ENCODE data around the gene RNF128.

DNA sequence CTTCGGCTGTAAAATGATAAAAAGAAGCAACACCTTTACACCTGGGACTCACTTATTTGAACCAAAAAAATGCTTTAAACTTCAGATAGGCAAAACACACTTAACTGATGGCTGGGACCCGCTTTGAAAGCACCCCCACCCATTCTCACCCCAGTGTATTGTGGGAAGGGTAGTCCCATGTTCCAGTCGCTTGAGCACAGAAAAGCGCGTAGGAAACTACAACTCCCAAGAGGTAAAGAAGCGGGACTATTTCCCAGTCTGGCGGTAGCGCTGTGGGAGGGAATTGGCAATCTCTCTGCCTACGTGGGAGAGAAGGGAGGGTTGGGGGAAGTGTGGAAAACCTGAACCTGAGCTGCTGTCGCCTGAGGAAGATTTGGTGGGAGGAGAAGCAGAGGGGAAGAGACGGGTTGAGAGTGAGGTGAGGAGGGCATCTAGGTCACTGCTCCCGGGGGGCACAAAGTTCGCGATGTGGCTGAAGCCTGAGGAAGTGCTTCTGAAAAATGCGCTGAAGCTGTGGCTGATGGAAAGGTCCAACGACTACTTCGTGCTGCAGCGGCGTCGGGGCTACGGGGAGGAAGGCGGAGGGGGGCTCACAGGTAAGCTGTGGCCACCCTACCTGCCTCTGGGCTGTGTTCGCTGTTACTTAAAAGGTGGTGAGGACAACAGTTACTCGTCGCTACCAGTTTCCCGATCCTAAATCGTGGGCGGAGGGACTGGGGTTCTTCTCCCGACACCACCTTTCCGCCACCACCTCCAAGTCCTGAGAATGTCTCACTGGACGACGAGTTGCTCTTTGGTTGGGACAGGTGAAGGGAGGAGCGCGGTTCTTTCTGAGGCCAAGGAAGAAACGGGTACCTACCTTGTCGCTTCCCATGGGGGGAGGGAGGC is 76.1 kb downstream of the RNF128 start, which contains the start of gene TBC1D8B:
- TF ChIP-seq EZH2 (IDR thresholded peaks at IDR 0.05; ENCODE audit: insufficient read depth, low read length), result no peak
- TF ChIP-seq, protein P1, sequence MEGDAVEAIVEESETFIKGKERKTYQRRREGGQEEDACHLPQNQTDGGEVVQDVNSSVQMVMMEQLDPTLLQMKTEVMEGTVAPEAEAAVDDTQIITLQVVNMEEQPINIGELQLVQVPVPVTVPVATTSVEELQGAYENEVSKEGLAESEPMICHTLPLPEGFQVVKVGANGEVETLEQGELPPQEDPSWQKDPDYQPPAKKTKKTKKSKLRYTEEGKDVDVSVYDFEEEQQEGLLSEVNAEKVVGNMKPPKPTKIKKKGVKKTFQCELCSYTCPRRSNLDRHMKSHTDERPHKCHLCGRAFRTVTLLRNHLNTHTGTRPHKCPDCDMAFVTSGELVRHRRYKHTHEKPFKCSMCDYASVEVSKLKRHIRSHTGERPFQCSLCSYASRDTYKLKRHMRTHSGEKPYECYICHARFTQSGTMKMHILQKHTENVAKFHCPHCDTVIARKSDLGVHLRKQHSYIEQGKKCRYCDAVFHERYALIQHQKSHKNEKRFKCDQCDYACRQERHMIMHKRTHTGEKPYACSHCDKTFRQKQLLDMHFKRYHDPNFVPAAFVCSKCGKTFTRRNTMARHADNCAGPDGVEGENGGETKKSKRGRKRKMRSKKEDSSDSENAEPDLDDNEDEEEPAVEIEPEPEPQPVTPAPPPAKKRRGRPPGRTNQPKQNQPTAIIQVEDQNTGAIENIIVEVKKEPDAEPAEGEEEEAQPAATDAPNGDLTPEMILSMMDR (IDR thresholded peaks at IDR 0.05; ENCODE audit: insufficient read depth, low read depth, low read length), result no peak

All from astrocyte (in vitro differentiated cells and primary cell).